Thyroid gland (tissue), 4 donors: ENCODE data around the gene RAD21L1.

Source experiments
- CTCF ChIP-seq, 6 experiments: fragments of 200-600 bp in 3 of 6; fragments of 450-650 bp in 3 of 6; sonication (generic) in 3 of 6; IDR thresholded peaks; one replicate each; pipeline ENCODE4 v1.5.1; 2016 to 2019; ENCODE audit warnings: antibody characterized with exemption in 6 of 6, mild to moderate bottlenecking in 2 of 6, inconsistent platforms in 1 of 6, moderate library complexity in 1 of 6
- POLR2A ChIP-seq, 2 donors: fragments of 450-650 bp; IDR thresholded peaks; one replicate each; pipeline ENCODE4 v1.6.1; 2017; ENCODE audit warnings: antibody characterized with exemption in 2 of 2, mild to moderate bottlenecking in 2 of 2, moderate library complexity in 1 of 2

DNA sequence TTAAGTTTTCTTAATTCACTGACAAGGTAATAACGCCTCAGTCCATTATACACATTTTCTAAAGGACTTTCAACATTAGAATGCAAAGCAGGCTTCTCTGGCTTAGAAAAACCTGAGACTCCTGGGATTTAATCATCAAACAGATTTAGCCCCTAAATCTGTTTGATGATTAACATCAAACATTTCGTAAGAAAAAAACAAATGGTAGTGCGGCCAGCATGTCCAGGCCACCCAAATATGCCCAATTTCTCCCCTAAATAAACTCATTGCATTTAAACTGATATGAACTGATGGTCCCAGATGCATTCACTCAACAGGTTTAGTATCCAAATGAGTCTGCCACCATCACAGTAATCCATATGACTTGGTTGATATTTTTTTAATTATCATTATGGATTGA, 47.2 kb upstream of the RAD21L1 start:
- TF ChIP-seq CTCF (IDR thresholded peaks at IDR 0.05) (no peak), POLR2A (IDR thresholded peaks at IDR 0.05) (no peak)
